HG02870 (cell line): ENCODE results near the gene PRKACG.
"Not testable (repeated sequence)": the region's sequence is repeated elsewhere in the genome, so short reads cannot be mapped to it uniquely, and the experiment has no call there.

ENCODE experiments used
- ATAC-seq: cut with Tn5 transposase; IDR thresholded peaks from one replicate; pipeline ENCODE4 v1.9.1; 2021; ENCODE audit warnings: mild to moderate bottlenecking, moderate library complexity; ENCODE audit not compliant: unreplicated experiment

The PRKACG gene

GRCh38 chr9:69027355-69028097 is 13.6 kb upstream of the PRKACG start:
- ATAC-seq: peak; percentile 60

GRCh38 chr9:69023650-69024049 is 9.7 kb upstream of the PRKACG start:
- ATAC-seq: no peak

GRCh38 chr9:69020301-69021145 is 6.6 kb upstream of the PRKACG start:
- ATAC-seq: no peak

- no peak for ATAC-seq
Measured at GRCh38 chr9:69019808-69020207, 5.9 kb upstream of the PRKACG start.

GRCh38 chr9:69018737-69019136 is 4.8 kb upstream of the PRKACG start:
- ATAC-seq: no peak

GRCh38 chr9:69016191-69017096 is 2.5 kb upstream of the PRKACG start:
- no peak for ATAC-seq

GRCh38 chr9:69013382-69013727 is 558 bp downstream of the PRKACG start:
- no peak for ATAC-seq

- ATAC-seq: no peak
Measured at GRCh38 chr9:69012696-69013381, 1.1 kb downstream of the PRKACG start.

GRCh38 chr9:69009708-69010107 is 4.2 kb downstream of the PRKACG start:
- no peak for ATAC-seq

GRCh38 chr9:69004836-69005235 is 9.1 kb downstream of the PRKACG start:
- ATAC-seq: no peak

GRCh38 chr9:69003051-69003450 is 10.9 kb downstream of the PRKACG start:
- no peak for ATAC-seq

GRCh38 chr9:69001921-69002320 is 12.0 kb downstream of the PRKACG start:
- ATAC-seq: no peak

GRCh38 chr9:68999393-69000105 is 14.4 kb downstream of the PRKACG start:
- peak; percentile 89 for ATAC-seq

GRCh38 chr9:68998812-68999211 is 15.1 kb downstream of the PRKACG start:
- no peak for ATAC-seq

- no peak for ATAC-seq
Measured at GRCh38 chr9:68998385-68998784, 15.5 kb downstream of the PRKACG start.

GRCh38 chr9:68997666-68998065 is 16.2 kb downstream of the PRKACG start:
- no peak for ATAC-seq

GRCh38 chr9:68996462-68996861 is 17.5 kb downstream of the PRKACG start:
- no peak for ATAC-seq

GRCh38 chr9:68995776-68996175 is 18.1 kb downstream of the PRKACG start:
- no peak for ATAC-seq

- ATAC-seq: no peak
Measured at GRCh38 chr9:68991457-68991856, 22.5 kb downstream of the PRKACG start.

- not testable (repeated sequence) for ATAC-seq
Measured at GRCh38 chr9:68986949-68987348, 27.0 kb downstream of the PRKACG start.
